ENCODE results near the gene ADAMTS2.

Gene ADAMTS2

DNA sequence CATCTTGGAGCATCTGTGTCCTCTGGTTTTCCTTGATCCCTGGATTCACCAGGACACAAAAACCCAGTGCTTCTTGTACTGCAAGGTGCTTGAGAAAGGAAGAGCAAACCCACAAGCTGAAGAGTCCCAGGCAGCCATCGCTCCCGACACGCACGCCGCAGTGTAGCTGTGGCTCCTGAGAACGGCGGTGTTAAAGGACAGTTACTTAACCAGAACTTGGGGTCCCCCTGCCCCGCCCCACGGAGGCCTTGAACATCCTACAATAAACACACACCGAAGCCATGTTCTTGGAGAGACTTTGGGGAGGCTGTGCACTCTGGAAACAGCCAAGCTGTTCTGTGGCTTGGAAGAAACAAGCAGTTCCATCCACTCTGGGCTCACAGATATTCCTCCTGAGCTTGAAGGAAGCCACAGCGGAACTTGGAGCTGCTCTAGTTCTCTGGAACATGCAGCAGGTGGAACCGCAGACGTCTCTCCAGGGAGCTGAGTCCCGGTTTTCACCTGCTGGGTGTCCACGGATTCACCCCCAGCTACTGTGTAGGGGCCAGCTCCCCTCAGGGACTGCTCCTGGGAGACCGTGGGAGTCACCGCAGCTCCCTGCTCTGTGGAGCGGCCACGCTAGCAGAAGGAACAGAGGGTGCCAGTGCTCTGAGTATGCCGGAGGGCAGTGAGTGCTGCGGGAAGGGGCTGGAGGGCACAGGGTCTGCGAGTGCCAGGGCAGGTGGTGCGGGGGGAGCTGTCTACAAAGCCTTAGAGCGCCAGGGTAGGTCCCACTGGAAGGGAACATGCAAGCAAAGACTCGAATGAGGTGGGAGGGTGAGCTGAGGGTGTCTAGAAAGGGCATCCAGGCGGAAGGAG is 107.3 kb downstream of the ADAMTS2 start:
- no peak overlapping the region for H3K4me3 ChIP-seq (ENCODE audit: low read depth, low read length)
- no peak for TF ChIP-seq CTCF (IDR thresholded peaks at IDR 0.05; ENCODE audit: low read depth, low read length)

- TF ChIP-seq CTCF (IDR thresholded peaks at IDR 0.05; ENCODE audit: low read depth, low read length): no peak
- no peak overlapping the region for H3K4me3 ChIP-seq (ENCODE audit: low read depth, low read length)
These were observed 109.6 kb downstream of the ADAMTS2 start for GRCh38 chr5:179235416-179236400.

- no peak for TF ChIP-seq CTCF (IDR thresholded peaks at IDR 0.05; ENCODE audit: low read depth, low read length)
- no peak overlapping the region for H3K4me3 ChIP-seq (ENCODE audit: low read depth, low read length)
These were observed 110.6 kb downstream of the ADAMTS2 start for GRCh38 chr5:179234563-179235135.

- no peak overlapping the region for H3K4me3 ChIP-seq (ENCODE audit: low read depth, low read length)
These were observed 111.2 kb downstream of the ADAMTS2 start for GRCh38 chr5:179233909-179234562.

DNA sequence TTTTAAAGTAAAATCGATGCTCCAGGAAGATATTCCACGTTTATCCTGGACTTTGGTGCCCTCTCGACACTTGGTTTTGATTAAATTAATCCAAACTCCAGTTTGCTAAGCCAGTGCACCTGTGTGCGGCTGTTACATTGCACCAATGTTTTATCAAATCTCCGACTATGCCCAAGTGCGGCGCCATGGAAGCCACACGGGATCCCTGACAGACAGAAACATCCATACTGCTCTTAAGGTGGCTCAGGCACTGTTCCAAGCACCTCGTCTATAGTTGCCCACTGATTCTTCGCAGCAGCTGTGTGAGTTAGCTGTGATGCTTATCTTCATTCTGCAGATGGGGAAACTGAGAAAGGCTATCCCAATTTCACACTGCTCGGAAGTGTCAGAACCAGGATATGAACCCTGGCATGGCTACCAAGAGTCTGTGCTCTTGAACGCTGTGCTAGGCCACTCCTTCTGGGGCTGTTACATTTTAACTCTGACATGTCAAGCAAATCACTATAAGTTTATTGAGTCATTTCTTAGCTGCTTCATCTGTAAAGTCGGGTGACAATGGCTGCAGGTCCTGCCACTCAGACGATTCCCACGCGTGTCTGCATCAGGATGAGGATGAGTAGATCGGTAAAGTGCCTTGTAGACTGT is 113.0 kb downstream of the ADAMTS2 start:
- TF ChIP-seq CTCF (IDR thresholded peaks at IDR 0.05; ENCODE audit: low read depth, low read length): no peak
- H3K4me3 ChIP-seq (ENCODE audit: low read depth, low read length): no peak overlapping the region

More at GRCh38 chr5:179233909-179234562, 111.2 kb downstream of the ADAMTS2 start:
- no peak for TF ChIP-seq CTCF (IDR thresholded peaks at IDR 0.05; ENCODE audit: low read depth, low read length)

- no peak for TF ChIP-seq CTCF (IDR thresholded peaks at IDR 0.05; ENCODE audit: low read depth, low read length)
- no peak overlapping the region for H3K4me3 ChIP-seq (ENCODE audit: low read depth, low read length)
These were observed 114.0 kb downstream of the ADAMTS2 start for GRCh38 chr5:179231309-179231708.

Data from WI38 (cell line).